Measurements from ENCODE around the gene SERPING1. TPM values are rescaled to one million over a fixed set of nuclear protein-coding genes. Genes with fewer than 3 reads are reported as not detected.
A peak's percentile ranks its signal among the peaks of the same experiment; 100 is the strongest.
"Not testable (repeated sequence)": the region's sequence is repeated elsewhere in the genome, so short reads cannot be mapped to it uniquely, and the experiment has no call there.

The SERPING1 gene
- total RNA-seq, 4 donors from 2014 or later, result 90.0 to 171 (median 106) TPM

DNA sequence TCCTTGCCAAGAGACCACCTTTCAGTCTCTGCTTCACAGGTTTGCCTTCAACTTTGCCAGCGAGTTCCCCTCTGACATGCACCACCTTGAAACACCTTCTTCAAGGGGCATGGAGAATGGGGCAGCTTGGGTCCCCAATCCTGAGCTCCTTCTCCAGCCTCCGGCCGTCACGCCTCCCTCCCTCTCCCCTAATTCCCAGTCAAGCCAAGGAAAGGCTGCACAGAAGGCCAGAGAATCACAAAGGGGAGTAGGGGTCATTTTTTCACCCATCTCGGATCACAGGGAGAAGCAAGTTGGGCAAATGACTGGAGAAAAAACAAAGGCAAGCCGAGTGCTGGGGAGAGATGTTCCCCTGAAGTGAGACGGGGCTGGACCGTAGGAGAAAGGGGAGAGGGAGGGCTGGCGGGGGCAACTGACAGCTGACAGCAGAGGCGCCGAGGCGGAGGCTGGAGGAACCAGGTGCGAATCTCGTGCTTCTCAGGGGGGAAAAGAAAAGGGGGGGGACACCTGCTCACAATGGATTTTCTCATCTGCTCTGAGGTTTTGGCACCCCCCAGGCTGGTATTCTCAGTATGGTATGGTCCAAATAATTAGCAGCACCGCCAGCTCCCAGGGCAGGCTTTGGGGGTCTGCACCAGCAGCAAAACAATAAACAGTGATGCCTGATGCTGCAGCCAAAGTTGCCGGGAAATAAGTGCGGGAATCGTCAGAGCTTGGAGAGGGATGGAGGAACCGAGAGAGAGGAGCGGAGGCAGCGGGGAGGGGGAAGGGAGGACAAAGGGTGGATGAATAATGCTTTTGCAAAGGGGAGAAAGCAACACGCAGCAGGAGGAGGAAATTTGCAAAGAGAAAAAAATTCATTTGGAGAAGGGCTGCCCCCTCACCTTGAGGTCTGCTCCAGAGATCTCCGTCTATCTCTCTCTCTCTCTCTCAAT is 51.6 kb downstream of the SERPING1 start:
- Histone ChIP-seq H3K9me3 (no peaks in the 10 kb centered on the region), H3K36me3 (no peaks in the 10 kb centered on the region), H3K4me3 (peak overlapping the region; percentile 32 to 48 (median 40)), H3K4me1 (peaks cover 17 to 18% of the 10 kb centered on the region in 2 donors), H3K27me3 (peaks cover 46 to 55% (median 47%) of the 10 kb centered on the region in 3 donors), H3K27ac (peak overlapping the region in 2 of 4 donors; percentile 26 to 46)
- in situ Hi-C loops (cut with MboI; ENCODE audit: low sequenced_read_pairs in 4 of 4), result loop anchor here (10.0 to 25.0 kb wide), 4 partner anchors 187 to 312 kb away; partner anchors contain the start of genes P2RX3 (in 1 of the 4), RTN4RL2 (in 1 of the 4) and SSRP1 (in 1 of the 4)
- DNase-seq (no peak), ATAC-seq (no peak)
- intact Hi-C loops (cut with DNase I; ENCODE audit: low total_unique reads), result no loop called here
- TF ChIP-seq, protein P1, sequence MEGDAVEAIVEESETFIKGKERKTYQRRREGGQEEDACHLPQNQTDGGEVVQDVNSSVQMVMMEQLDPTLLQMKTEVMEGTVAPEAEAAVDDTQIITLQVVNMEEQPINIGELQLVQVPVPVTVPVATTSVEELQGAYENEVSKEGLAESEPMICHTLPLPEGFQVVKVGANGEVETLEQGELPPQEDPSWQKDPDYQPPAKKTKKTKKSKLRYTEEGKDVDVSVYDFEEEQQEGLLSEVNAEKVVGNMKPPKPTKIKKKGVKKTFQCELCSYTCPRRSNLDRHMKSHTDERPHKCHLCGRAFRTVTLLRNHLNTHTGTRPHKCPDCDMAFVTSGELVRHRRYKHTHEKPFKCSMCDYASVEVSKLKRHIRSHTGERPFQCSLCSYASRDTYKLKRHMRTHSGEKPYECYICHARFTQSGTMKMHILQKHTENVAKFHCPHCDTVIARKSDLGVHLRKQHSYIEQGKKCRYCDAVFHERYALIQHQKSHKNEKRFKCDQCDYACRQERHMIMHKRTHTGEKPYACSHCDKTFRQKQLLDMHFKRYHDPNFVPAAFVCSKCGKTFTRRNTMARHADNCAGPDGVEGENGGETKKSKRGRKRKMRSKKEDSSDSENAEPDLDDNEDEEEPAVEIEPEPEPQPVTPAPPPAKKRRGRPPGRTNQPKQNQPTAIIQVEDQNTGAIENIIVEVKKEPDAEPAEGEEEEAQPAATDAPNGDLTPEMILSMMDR (IDR thresholded peaks at IDR 0.05 in 4 of 5, conservative IDR thresholded peaks at IDR 0.05 in 1 of 5), result no peak
- no peak for TF ChIP-seq POLR2A (IDR thresholded peaks at IDR 0.05)

DNA sequence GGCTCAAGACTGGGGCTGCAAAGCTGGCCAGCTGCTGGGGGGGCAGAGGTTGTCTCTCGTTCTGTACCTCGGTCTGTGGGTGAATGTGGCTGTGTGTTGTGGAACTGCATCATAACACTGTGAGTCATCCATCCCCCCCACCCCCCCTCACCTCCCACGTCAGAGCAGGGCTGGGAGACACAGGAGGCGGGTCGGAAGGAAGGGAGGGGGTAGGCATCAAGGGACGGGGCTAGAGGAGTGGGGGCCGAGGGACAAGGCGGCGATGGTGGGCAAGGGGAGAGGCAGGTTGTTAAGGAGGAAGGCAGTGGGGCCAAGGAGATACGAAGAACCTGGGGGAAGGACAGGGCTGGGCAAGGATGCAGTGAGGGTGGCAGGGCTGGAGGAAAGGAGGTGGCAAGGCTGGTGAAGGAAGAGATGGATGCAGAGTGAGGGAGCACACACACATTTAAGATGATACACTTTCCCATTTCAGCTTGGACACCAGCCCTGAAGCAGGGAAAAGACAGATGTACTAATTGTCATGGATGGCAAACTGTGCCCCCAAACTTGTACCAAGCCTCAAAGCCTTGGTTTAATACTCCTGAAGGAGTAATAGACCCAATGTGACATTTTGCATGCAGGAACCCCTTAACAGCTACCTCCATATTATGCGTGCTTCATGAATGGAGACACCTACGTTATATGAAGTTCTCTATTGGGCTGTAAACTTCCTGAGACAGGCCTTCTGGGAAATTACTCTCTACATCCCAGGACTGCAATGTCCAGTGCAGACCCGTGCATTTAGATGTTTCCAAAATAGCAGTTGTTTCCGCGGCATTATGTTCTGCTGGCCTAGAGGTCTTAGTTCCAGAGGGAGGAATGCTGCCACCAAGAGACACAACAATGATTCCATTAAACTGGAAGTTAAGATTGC is 52.6 kb downstream of the SERPING1 start, which contains the start of gene YPEL4:
YPEL4 (minus strand) TSS at position 87 of the 913 bp plus-strand sequence. CDS start 2,805 bp downstream, outside the sequence.
- peak; percentile 73 to 81 for ATAC-seq
- no peaks in the 10 kb centered on the region for H3K36me3 ChIP-seq
- no peaks in the 10 kb centered on the region for H3K9me3 ChIP-seq
- TF ChIP-seq, protein P1 (IDR thresholded peaks at IDR 0.05 in 4 of 5, conservative IDR thresholded peaks at IDR 0.05 in 1 of 5), result no peak
- intact Hi-C loops (cut with DNase I; ENCODE audit: low total_unique reads) (no loop called here), in situ Hi-C loops (cut with MboI; ENCODE audit: low sequenced_read_pairs in 4 of 4) (loop anchor here (10.0 to 25.0 kb wide), 5 partner anchors 188 to 937 kb away; partner anchors contain the start of genes LPXN (in 1 of the 4), P2RX3 (in 1 of the 4), RTN4RL2 (in 1 of the 4) and SSRP1 (in 1 of the 4))
- peaks cover 9 to 10% of the 10 kb centered on the region in 2 donors for H3K4me1 ChIP-seq
- peak within 1 kb of the TSS in 2 of 4 donors; percentile 26 to 46 for H3K27ac ChIP-seq
- H3K4me3 ChIP-seq, result peak within 1 kb of the TSS; percentile 32 to 48 (median 40)
- peaks cover 46 to 55% (median 47%) of the 10 kb centered on the region in 3 donors for H3K27me3 ChIP-seq
- DNase-seq, result no peak

DNA sequence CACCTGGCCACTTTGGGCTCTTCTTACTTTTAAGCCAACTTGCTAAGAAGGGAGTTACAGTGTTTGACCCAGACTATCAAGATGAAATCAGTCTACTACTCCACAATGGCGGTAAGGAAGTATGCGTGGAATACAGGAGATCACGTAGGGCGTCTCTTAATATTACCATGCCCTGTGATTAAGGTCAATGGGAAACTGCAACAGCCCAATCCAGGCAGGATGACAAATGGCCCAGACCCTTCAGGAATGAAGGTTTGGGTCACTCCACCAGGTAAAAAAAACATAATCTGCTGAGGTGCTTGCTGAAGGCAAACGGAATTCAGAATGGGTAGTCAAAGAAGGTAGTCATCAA is 53.2 kb downstream of the SERPING1 start:
- no peak for ATAC-seq
- TF ChIP-seq, protein P1 (IDR thresholded peaks at IDR 0.05 in 4 of 5, conservative IDR thresholded peaks at IDR 0.05 in 1 of 5), result no peak
- TF ChIP-seq POLR2A (IDR thresholded peaks at IDR 0.05), result no peak

DNA sequence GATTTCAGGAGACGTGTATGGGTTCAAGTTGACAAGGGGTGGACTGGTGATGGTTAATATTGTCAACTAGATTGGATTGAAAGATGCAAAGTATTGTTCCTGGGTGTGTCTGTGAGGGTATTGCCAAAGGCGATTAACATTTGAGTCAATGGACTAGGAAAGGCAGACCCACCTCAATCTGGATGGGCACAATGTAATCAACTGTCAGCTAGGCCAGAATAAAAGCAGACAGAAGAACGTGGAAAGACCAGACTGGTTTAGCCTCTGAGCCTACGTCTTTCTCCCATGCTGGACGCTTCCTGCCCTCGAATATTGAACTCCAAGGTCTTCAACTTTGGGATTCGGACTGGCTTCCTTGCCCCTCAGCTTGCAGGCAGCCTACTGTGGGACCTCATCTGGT is 53.9 kb downstream of the SERPING1 start:
- Histone ChIP-seq H3K4me1 (peaks cover 5 to 7% of the 10 kb centered on the region in 2 donors), H3K27me3 (peaks cover 36 to 45% (median 38%) of the 10 kb centered on the region in 3 donors), H3K4me3 (no peak overlapping the region), H3K9me3 (no peaks in the 10 kb centered on the region), H3K27ac (no peak overlapping the region), H3K36me3 (no peaks in the 10 kb centered on the region)
- ATAC-seq (no peak), DNase-seq (no peak)
- intact Hi-C loops (cut with DNase I; ENCODE audit: low total_unique reads), result no loop called here
- TF ChIP-seq, protein P1 (IDR thresholded peaks at IDR 0.05 in 4 of 5, conservative IDR thresholded peaks at IDR 0.05 in 1 of 5), result no peak
- no peak for TF ChIP-seq POLR2A (IDR thresholded peaks at IDR 0.05)
- in situ Hi-C loops (cut with MboI; ENCODE audit: low sequenced_read_pairs in 4 of 4), result loop anchor here in 1 of 4 donors (25.0 kb wide), 1 partner anchor 936 kb away; the partner anchor contains the start of genes LPXN and ZFP91

More for the DNA sequence above, 53.2 kb downstream of the SERPING1 start:
- intact Hi-C loops (cut with DNase I; ENCODE audit: low total_unique reads) (no loop called here), in situ Hi-C loops (cut with MboI; ENCODE audit: low sequenced_read_pairs in 4 of 4) (loop anchor here in 1 of 4 donors (25.0 kb wide), 1 partner anchor 937 kb away; the partner anchor contains the start of genes LPXN and ZFP91)
- no peak for DNase-seq
- no peak overlapping the region for H3K4me3 ChIP-seq
- H3K27me3 ChIP-seq, result peaks cover 43 to 52% (median 45%) of the 10 kb centered on the region in 3 donors
- H3K27ac ChIP-seq, result no peak overlapping the region
- H3K4me1 ChIP-seq, result peaks cover 7 to 9% of the 10 kb centered on the region in 2 donors
- H3K36me3 ChIP-seq, result no peaks in the 10 kb centered on the region
- H3K9me3 ChIP-seq, result no peaks in the 10 kb centered on the region

DNA sequence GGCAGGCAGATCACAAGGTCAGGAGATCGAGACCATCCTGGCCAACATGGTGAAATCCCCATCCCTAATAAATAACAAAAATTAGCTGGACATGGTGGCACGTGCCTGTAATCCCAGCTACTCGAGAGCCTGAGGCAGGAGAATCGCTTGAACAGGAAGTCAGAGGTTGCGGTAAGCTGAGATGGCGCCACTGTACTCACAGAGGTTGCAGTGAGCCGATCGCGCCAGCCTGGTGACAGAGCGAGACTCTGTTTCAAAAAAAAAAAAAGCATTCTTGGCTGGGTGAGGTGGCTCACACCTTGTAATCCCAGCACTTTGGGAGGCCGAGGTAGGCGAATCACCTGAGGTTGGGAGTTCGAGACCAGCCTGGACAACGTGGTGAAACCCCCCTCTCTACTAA is 54.7 kb downstream of the SERPING1 start:
- H3K4me3 ChIP-seq; ATAC-seq; intact Hi-C loops (cut with DNase I; ENCODE audit: low total_unique reads); H3K36me3 ChIP-seq; DNase-seq; H3K4me1 ChIP-seq; H3K9me3 ChIP-seq; H3K27ac ChIP-seq: not testable (repeated sequence)
- in situ Hi-C loops (cut with MboI; ENCODE audit: low sequenced_read_pairs in 4 of 4), result loop anchor here in 1 of 4 donors (25.0 kb wide), 1 partner anchor 935 kb away; the partner anchor contains the start of genes LPXN and ZFP91
- peaks cover 29 to 37% (median 30%) of the 10 kb centered on the region in 3 donors for H3K27me3 ChIP-seq
